Spleen (tissue), 7 donors: ENCODE data around the gene BRD4.

Experiments
- POLR2A ChIP-seq, 3 donors: fragments of 450-650 bp; IDR thresholded peaks; one replicate each; pipeline ENCODE4 v1.5.1; 2017; ENCODE audit warnings: antibody characterized with exemption in 3 of 3, mild to moderate bottlenecking in 1 of 3
- POLR2AphosphoS5 ChIP-seq, 3 donors: sonication (generic); formaldehyde crosslinking; IDR thresholded peaks; one replicate each; pipeline ENCODE4 v1.5.1; 2017; ENCODE audit warnings: antibody characterized with exemption in 3 of 3
- TF ChIP-seq, protein P1 (sequence below), 11 experiments: fragments of 200-600 bp in 7 of 11; fragments of 450-650 bp in 4 of 11; sonication (generic) in 4 of 11; IDR thresholded peaks in 8 of 11; conservative IDR thresholded peaks in 3 of 11; 1 replicate in 7 of 11; 2 replicates in 4 of 11; pipeline versions ENCODE4 v1.4.0 to v1.8.0; 2016 to 2021; ENCODE audit warnings: antibody characterized with exemption in 11 of 11, inconsistent platforms in 4 of 11, mild to moderate bottlenecking in 1 of 11
- donor health status: DM: no; HTN: no; CAD: no; lungs with moderate emphysema.
- donor health status: DM: no; HTN: no; CAD: no.
- donor health status: DM: no; HTN: no; CAD: no.

DNA sequence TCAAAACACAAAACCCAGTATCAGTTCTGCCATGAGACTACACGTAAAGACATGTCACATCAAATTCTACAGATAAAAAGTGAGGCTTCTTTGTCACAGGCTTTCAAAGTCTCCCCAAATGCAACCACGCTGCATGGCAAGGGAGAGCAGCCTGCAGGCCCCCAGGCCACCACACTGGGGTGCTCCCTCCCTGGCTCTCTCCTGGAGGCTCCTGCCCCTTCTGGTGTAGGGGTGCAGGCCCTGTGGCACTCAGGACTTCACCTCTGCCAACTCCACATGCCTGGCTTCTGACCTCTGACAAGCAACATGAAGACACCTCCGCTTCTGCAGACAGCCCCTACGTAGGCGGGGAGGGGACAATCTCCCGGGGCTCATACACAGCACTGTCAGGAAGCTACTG lies 32.9 kb upstream of the BRD4 start:
- TF ChIP-seq POLR2A (IDR thresholded peaks at IDR 0.05): no peak
- TF ChIP-seq, protein P1, sequence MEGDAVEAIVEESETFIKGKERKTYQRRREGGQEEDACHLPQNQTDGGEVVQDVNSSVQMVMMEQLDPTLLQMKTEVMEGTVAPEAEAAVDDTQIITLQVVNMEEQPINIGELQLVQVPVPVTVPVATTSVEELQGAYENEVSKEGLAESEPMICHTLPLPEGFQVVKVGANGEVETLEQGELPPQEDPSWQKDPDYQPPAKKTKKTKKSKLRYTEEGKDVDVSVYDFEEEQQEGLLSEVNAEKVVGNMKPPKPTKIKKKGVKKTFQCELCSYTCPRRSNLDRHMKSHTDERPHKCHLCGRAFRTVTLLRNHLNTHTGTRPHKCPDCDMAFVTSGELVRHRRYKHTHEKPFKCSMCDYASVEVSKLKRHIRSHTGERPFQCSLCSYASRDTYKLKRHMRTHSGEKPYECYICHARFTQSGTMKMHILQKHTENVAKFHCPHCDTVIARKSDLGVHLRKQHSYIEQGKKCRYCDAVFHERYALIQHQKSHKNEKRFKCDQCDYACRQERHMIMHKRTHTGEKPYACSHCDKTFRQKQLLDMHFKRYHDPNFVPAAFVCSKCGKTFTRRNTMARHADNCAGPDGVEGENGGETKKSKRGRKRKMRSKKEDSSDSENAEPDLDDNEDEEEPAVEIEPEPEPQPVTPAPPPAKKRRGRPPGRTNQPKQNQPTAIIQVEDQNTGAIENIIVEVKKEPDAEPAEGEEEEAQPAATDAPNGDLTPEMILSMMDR (IDR thresholded peaks at IDR 0.05 in 8 of 11, conservative IDR thresholded peaks at IDR 0.05 in 3 of 11): no peak
- TF ChIP-seq POLR2AphosphoS5 (IDR thresholded peaks at IDR 0.05): peak; percentile 19 to 54 (median 23)
